GM13976 (cell line): ENCODE measurements around the gene SPIRE1.
"Not testable (repeated sequence)": the region's sequence is repeated elsewhere in the genome, so short reads cannot be mapped to it uniquely, and the experiment has no call there.

ENCODE experiments used
- DNase-seq: peaks from one replicate; pipeline ENCODE4 v3.0.0; 2012; ENCODE audit warnings: low spot score
- CTCF ChIP-seq: IDR thresholded peaks from 2 replicates; pipeline ENCODE4 v1.5.1; 2012; ENCODE audit warnings: borderline replicate concordance, mild to moderate bottlenecking; ENCODE audit not compliant: insufficient read depth; ENCODE audit errors: extremely low read depth, missing control alignments, control extremely low read depth
- in situ Hi-C: fragments of 300-500 bp; cut with MboI; formaldehyde crosslinking; loops from one replicate; pipeline ENCODE4 v1.12.0; 2022; ENCODE audit warnings: low sequenced_read_pairs, mixed read lengths, inconsistent platforms; ENCODE audit not compliant: unreplicated experiment

The SPIRE1 gene

GRCh38 chr18:12411456-12411855 lies 246.5 kb downstream of the SPIRE1 start:
- in situ Hi-C loops: no loop called here
- no peak for DNase-seq
- TF ChIP-seq CTCF: no peak

- DNase-seq, in situ Hi-C loops: not testable (repeated sequence)
Observed at GRCh38 chr18:12410747-12411146, 247.2 kb downstream of the SPIRE1 start.

- in situ Hi-C loops: no loop called here
- TF ChIP-seq CTCF: no peak
- no peak for DNase-seq
Observed at GRCh38 chr18:12410081-12410481, 247.8 kb downstream of the SPIRE1 start.

GRCh38 chr18:12409469-12409868 lies 248.4 kb downstream of the SPIRE1 start:
- in situ Hi-C loops: no loop called here
- TF ChIP-seq CTCF: no peak
- DNase-seq: no peak

- no peak for DNase-seq
- TF ChIP-seq CTCF: no peak
Observed at GRCh38 chr18:12408247-12408869, 249.5 kb downstream of the SPIRE1 start.

GRCh38 chr18:12406371-12407111 lies 251.4 kb downstream of the SPIRE1 start:
- no peak for TF ChIP-seq CTCF
- DNase-seq: no peak
- in situ Hi-C loops: no loop called here

More at GRCh38 chr18:12408247-12408869, 249.5 kb downstream of the SPIRE1 start:
- in situ Hi-C loops: no loop called here

- in situ Hi-C loops: no loop called here
- no peak for DNase-seq
- no peak for TF ChIP-seq CTCF
Observed at GRCh38 chr18:12405066-12405465, 252.8 kb downstream of the SPIRE1 start.
